Myocyte (in vitro differentiated cells): Measurements from ENCODE around the gene KCTD13. TPM values are rescaled to one million over a fixed set of nuclear protein-coding genes. Genes with fewer than 3 reads are reported as not detected.
"Not testable (repeated sequence)": the region's sequence is repeated elsewhere in the genome, so short reads cannot be mapped to it uniquely, and the experiment has no call there.

Source experiments
- DNase-seq: peaks from one replicate; pipeline ENCODE4 v3.0.0-alpha.2; 2012; ENCODE audit warnings: low read depth
- polyA plus RNA-seq: library from polyadenylated mRNA; unstranded; fragments of >200 nt; gene quantifications from one replicate; pipeline ENCODE4 v1.2.1, GENCODE V29; 2012; ENCODE audit warnings: missing spikeins
- total RNA-seq: library from RNA; depleted of rRNA; stranded (reverse); fragments of >200 nt; gene quantifications from 2 replicates; pipeline ENCODE4 v1.2.3, GENCODE V29; 2014

KCTD13 gene, protein sequence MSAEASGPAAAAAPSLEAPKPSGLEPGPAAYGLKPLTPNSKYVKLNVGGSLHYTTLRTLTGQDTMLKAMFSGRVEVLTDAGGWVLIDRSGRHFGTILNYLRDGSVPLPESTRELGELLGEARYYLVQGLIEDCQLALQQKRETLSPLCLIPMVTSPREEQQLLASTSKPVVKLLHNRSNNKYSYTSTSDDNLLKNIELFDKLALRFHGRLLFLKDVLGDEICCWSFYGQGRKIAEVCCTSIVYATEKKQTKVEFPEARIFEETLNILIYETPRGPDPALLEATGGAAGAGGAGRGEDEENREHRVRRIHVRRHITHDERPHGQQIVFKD
- total RNA-seq, result 6.8 and 9.3 TPM in 2 replicates
- 18.2 TPM for polyA plus RNA-seq

DNA sequence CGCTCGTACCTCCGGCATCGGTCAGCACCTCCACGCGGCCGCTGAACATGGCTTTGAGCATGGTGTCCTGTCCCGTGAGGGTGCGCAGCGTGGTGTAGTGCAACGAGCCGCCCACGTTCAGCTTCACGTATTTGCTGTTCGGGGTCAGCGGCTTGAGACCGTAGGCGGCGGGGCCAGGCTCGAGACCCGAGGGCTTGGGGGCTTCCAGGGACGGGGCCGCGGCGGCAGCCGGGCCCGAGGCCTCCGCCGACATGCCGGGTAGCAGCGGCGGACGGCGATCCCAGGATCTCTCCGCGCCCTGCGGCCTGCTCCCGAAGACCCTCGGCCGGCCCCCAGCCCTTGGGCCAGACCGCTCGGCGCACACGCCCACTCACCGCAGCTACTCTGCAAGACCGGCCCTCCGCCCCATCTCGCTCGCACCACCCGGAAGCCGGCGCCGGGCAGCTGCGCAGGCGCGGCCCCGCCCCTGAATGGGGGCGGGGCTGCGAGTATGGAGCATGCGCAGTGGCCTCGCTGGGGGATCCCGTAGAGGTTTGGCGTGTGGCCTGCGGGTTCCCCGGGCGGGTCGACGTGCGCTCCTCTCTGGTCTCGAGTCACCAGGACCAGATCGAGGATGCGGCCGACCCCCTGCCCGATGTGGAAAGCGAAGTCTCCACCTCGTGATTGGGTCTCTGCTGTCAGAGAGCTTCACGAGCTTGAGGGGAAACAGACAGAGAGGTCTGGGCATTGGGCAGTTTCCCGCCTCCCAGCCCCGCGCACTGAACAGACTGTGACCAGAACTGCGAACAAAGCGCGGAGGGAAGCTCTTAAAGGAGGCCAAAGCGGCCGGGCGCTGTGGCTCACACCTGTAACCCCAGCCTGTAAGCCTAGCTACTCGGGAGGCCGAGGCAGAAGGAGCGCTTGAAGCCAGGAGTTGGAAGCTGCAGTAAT, at the start of gene KCTD13:
Gene KCTD13 (minus strand): TSS at position 446 of the 930 bp plus-strand sequence. CDS start 193 bp downstream, at position 253.
- peak; percentile 85 for DNase-seq

DNA sequence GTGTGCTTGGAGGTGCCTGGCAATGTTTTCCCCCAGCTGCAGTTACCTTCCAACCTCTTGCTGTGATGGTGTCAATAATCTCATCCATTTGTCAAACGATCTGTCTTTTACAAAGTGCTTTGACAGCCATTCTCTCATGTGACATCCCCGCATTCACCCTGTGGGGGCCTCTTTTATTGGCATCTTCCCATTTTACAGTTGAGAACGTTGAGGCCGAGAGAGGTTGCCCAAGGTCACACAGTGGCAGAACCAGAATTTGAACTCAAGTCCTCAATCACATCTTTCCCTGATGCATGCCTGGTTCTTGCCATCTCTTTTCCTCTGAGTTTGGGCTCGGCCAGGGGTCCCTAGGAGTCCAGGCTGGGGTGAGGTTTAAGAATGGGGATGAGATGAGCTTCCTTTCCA, 49.1 kb upstream of the KCTD13 start:
- DNase-seq, result no peak

DNA sequence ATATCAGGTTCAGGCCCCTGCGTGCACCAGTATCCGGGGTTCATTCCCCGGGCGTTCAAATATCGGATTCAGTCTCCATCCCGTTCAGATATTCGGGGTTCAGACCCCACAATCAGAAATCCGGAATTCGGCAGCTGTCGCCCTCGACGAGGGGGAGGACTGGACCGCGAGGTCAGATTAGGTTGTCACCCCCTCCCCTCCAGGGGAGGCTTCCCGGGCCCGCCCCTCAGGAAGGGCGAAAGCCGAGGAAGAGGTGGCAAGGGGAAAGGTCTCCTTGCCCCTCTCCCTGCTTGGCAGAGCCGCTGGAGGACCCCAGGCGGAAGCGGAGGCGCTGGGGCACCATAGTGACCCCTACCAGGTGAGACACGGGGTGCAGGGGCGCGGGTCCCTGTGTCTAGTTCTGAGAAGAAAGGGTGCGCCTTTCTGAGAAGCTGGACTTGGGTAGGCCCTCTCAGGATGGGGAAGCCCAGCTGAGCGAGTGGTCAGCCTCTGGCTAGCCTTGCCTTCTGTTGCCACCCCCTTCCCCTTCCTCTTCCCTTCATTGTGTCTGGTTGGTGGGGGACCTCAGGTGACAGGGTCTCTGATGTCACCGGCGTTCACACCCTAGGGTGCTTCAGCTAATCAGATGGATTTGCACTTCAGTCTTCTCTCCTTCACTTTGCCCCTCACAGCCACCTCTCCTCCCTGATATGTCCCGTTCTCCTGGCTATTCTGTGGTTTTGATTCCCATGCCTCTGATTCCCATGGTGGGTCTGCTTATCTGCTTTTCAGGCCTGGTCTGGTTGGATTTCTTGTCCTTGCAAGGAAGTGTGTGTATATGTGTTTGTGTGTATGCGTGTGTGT, 48.5 kb upstream of the KCTD13 start:
- DNase-seq, result no peak

DNA sequence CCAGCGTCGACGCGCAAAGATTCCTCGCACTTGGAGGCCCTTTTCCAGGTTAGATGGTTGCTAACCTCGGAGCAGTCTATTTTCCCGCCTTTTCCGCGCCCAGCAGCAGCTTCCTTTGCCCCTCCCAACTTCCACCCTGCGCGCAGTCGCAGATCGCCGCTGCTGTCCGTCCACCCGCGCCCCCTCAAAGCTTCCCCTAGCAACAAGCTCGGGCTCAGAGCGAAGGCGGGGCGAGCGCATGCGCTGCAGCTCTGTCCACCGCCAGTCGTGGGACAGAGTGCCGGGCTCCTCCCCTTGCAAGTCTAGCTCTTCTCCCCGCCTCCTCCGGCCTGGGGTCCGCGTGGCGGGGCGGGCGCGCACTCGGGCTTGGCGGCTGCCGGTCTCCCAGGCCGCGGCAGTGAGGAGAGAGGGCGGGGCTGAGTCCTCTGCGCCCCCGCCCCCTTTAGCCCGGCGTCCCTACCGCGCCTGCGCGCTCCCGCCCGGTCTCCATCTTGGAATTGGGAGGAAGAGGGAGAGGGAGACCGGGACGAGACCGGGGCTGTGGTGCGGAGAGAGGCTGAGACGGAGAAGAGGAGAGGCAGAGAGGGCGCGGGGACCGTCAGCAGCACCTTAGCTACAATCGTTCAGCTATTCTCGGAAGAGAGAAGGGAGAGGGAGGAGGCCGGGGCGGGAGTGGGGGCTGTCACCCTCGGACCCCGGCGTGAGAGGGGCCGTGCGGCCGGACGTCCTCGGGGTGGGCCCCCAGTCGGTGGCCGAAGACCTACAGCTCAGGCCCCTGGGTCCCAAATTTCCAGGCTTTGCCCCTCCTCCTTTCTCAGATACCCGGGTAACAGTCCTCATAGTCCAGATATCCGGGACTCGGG, 47.6 kb upstream of the KCTD13 start, which contains the start of gene TAOK2:
Gene TAOK2 (plus strand): TSS at position 485 of the 863 bp plus-strand sequence. CDS start 3,905 bp downstream, outside the sequence.
- DNase-seq, result peak; percentile 99

DNA sequence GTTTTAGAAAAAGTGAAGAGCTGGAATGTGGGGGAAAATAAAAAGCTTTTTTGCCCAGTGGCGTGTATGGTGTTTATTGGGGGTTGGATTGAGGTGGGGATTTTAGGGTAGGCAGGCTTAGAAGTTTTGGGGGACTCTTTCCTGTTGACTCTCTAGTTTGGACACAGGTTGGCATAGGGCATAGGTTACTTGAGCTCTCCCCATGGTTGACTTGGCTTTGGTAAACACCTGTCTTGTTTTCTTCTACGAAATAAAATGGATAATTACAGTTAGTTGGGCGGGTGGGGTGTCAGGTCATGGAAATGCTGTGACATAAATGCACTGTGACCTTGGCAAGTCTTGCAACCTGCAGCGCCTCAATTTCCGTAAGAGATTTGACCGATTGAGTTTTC, 47.0 kb upstream of the KCTD13 start:
- DNase-seq, result no peak

GRCh38 chr16:29972500-29972899, 46.5 kb upstream of the KCTD13 start:
- DNase-seq, result no peak

GRCh38 chr16:29971304-29971703, 45.3 kb upstream of the KCTD13 start:
- no peak for DNase-seq

DNA sequence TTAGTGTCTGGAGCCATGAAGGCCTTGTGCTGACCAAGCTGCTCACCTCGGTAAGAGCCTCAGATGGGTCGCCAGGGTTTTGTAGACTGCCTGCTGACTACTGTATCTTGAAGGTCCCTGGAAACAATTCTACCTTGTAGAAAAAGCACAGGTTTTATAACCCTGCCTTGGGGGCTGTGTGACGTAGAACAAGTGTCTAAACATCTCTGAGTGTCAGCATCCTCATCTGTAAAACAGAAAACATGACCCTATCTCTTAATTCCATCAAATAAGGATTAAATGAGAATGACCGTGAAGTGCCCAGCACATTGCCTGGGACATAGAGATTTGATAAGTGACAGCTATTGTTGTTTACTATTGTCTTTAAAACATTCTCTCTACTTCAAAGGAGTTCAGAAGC, 42.2 kb upstream of the KCTD13 start:
- DNase-seq, result no peak

DNA sequence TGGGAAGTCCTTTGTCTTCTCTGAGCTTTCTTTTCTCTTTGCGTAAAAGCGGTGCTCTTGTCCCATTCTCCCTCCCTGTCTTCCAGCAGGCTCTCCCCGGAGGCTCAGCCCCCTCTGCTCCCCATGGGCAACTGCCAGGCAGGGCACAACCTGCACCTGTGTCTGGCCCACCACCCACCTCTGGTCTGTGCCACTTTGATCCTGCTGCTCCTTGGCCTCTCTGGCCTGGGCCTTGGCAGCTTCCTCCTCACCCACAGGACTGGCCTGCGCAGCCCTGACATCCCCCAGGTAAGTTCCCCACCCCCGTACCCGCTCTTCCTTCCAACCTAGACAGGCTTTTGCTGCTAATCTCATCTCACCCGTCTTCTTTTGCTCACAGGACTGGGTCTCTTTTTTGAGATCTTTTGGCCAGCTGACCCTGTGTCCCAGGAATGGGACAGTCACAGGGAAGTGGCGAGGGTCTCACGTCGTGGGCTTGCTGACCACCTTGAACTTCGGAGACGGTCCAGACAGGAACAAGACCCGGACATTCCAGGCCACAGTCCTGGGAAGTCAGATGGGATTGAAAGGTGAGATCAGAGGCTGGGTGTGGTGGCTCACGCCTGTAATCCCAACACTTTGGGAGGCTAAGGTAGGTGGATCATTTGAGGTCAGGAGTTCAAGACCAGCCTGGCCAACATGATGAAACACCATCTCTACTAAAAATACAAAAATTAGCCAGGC, 37.2 kb upstream of the KCTD13 start:
- no peak for DNase-seq

GRCh38 chr16:29962344-29962994, 36.4 kb upstream of the KCTD13 start:
- peak; percentile 14 for DNase-seq

DNA sequence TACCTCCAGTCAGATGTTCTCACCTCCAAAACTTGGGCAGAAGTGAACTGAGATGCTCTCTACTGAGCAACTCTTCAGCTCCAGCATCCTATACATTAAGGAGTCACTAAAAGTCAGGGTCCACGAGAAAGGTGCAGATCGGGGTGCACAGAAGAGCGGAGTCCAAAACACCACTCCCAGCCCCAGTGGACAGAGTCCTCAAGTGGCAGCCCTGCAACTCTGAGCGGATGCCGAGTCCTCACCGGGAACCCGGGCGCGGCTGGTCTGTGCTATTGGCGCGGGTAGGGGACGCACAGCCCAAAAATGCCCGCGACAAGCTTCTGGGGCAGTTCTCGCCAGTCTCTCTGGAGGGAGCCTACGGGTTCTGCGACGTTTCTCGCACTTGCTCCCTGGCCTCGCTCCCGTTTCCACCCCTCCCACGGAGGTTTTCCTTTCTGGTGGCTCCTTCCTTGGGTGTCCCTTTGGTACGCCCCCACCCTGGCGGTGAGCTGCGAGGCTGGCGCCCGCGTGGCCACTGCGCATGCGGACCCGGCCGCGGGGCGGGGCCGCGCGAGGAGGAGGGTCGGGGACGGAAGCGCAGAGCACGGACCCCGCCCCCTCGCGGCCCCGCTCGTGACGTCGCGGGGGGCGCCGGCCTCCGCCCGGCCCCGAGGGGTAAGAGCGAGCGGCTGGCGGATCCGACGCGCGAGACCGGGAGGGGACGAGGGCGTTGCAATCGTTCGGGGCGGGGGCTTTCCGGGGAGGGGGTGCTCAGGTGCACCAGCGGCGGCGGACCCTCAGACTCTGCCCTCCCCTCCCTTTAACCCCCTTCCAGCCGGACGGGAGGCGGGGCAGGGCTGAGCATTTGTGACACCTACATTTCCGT, 35.7 kb upstream of the KCTD13 start, which contains the start of gene TMEM219:
Gene TMEM219 (plus strand): TSS at position 601 of the 865 bp plus-strand sequence. CDS start 1,065 bp downstream, outside the sequence.
- peak; percentile 93 for DNase-seq

DNA sequence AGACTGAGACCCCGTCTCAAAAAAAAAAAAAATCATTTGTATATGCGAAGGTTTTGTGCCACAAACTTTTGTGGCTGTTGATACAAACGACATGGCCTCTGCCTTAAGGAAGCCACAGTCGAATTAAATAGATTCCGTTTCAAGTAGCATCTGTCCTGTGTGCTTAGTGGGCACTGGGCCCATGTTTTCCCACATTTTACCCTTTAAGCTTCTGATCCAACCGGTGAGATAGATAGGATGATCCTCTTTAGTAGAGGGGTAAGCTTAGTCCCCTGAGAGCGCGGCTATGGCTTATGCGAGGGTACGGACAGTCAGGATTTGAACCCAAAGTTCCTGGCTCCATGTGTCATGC, 35.1 kb upstream of the KCTD13 start:
- no peak for DNase-seq

DNA sequence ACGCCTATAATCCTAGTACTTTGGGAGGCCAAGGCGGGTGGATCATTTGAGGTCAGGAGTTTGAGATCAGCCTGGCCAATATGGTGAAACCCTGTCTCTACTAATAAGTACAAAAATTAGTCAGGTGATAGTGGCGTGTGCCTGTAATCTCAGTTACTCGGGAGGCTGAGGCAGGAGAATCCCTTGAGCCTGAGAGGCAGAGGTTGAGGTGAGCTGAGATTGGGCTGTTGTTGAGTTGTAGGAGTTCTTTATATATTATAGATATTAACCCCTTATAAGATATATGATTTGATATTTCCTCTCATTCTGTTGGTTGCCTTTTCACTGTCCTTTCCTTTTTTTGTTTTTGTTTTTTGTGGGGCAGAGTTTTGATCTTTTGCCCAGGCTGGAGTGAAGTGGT, 33.8 kb upstream of the KCTD13 start:
- DNase-seq, result not testable (repeated sequence)

DNA sequence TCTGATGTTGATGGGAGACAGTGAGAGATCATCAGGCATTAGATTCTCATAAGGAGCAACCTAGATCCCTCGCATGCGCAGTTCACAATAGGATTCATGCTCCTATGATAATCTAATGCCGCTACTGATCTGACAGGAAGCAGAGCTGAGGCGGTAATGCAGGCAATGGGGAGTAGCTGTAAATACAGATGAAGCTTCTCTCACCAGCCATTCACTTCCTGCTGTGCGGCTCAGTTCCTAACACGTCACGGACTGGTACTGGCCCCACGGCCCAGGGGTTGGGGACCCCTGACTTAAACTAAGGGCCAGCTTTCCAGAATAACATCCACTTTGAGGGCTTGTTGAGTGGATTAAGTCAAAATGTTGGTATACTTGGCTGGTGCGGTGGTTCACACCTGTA, 33.3 kb upstream of the KCTD13 start:
- no peak for DNase-seq

- peak; percentile 67 for DNase-seq
These were observed 32.7 kb upstream of the KCTD13 start for GRCh38 chr16:29958756-29959155.

- no peak for DNase-seq
These were observed 25.8 kb upstream of the KCTD13 start for GRCh38 chr16:29951625-29952365.

- DNase-seq, result no peak
These were observed 24.9 kb upstream of the KCTD13 start for GRCh38 chr16:29950806-29951461.
